Skin of body (tissue), 2 donors: Measurements from ENCODE around the gene NLRP10. TPM values are rescaled to one million over a fixed set of nuclear protein-coding genes. Genes with fewer than 3 reads are reported as not detected.

Source experiments
- small RNA-seq: library from RNA; depleted of rRNA; stranded (forward); fragments of <200 nt; gene quantifications from one replicate; pipeline ENCODE3, GENCODE V24; 2014; ENCODE audit warnings: low replicate concordance
- total RNA-seq: library from RNA; depleted of rRNA; stranded (reverse); fragments of >200 nt; gene quantifications from one replicate; pipeline ENCODE4 v1.2.3, GENCODE V29; 2014

NLRP10 gene
- total RNA-seq, 1 donor from 2014 or later: 5.0 TPM

Small RNAs within 50 kb of the gene (small RNA-seq; reads per million reads assigned to genes)
- not detected for gene COX6CP5

Other genes with a start within 250 kb of the NLRP10 start
- gene OR5P2, start 168.5 kb downstream of the NLRP10 start, total RNA-seq: not detected
- gene OR5P3, start 134.6 kb downstream of the NLRP10 start, total RNA-seq: 0.59 TPM
- gene OR10A6, start 34.2 kb downstream of the NLRP10 start, total RNA-seq: not detected
- gene OR10A3, start 23.7 kb downstream of the NLRP10 start, total RNA-seq: not detected
- 122 TPM for gene EIF3F, start 21.9 kb upstream of the NLRP10 start, total RNA-seq
- 20.2 TPM for gene TUB, start 115.8 kb upstream of the NLRP10 start, total RNA-seq
- gene RIC3, start 203.6 kb upstream of the NLRP10 start, total RNA-seq: 9.5 TPM